ENCODE measurements around the gene C1orf141. TPM values are rescaled to one million over a fixed set of nuclear protein-coding genes. Genes with fewer than 3 reads are reported as not detected.
A peak's percentile ranks its signal among the peaks of the same experiment; 100 is the strongest.
"Not testable (repeated sequence)": the region's sequence is repeated elsewhere in the genome, so short reads cannot be mapped to it uniquely, and the experiment has no call there.

C1orf141 gene
- total and polyA plus RNA-seq, 4 donors = 0.33 to 1.9 (median 1.2) TPM

- Histone ChIP-seq H3K4me3 (ENCODE audit: low read depth, low read length) (no peak overlapping the region), H3K27ac (ENCODE audit: low read depth, low read length) (no peak overlapping the region), H3K9me3 (ENCODE audit: control insufficient read depth, insufficient read depth, low read length) (no peaks in the 10 kb centered on the region), H3K4me1 (ENCODE audit: control insufficient read depth, insufficient read depth, low read length) (no peaks in the 10 kb centered on the region), H3K27me3 (ENCODE audit: control insufficient read depth, insufficient read depth, low read length) (no peaks in the 10 kb centered on the region), H3K36me3 (ENCODE audit: control insufficient read depth, insufficient read depth, low read length) (no peaks in the 10 kb centered on the region)
- WGBS (ENCODE audit: insufficient coverage) = 94% methylated on average over 3 of the region's 3 CpGs
- DNase-seq (ENCODE audit: low read depth in 4 of 6, low spot score in 6 of 6) = no peak
Measured at GRCh38 chr1:67146101-67146500, 11.3 kb upstream of the C1orf141 start.

GRCh38 chr1:67144696-67145095 lies 9.9 kb upstream of the C1orf141 start:
- Histone ChIP-seq H3K36me3 (ENCODE audit: control insufficient read depth, insufficient read depth, low read length) (no peaks in the 10 kb centered on the region), H3K4me1 (ENCODE audit: control insufficient read depth, insufficient read depth, low read length) (no peaks in the 10 kb centered on the region), H3K27ac (ENCODE audit: low read depth, low read length) (no peak overlapping the region), H3K9me3 (ENCODE audit: control insufficient read depth, insufficient read depth, low read length) (no peaks in the 10 kb centered on the region), H3K27me3 (ENCODE audit: control insufficient read depth, insufficient read depth, low read length) (no peaks in the 10 kb centered on the region), H3K4me3 (ENCODE audit: low read depth, low read length) (no peak overlapping the region)
- no CpG with 5 or more reads among the region's 2 CpGs for WGBS (ENCODE audit: insufficient coverage)
- no peak for DNase-seq (ENCODE audit: low read depth in 4 of 6, low spot score in 6 of 6)

- H3K4me1 ChIP-seq (ENCODE audit: control insufficient read depth, insufficient read depth, low read length) = no peaks in the 10 kb centered on the region
- H3K9me3 ChIP-seq (ENCODE audit: control insufficient read depth, insufficient read depth, low read length) = no peaks in the 10 kb centered on the region
- H3K27me3 ChIP-seq (ENCODE audit: control insufficient read depth, insufficient read depth, low read length) = no peaks in the 10 kb centered on the region
- H3K4me3 ChIP-seq (ENCODE audit: low read depth, low read length) = no peak overlapping the region
- no peaks in the 10 kb centered on the region for H3K36me3 ChIP-seq (ENCODE audit: control insufficient read depth, insufficient read depth, low read length)
- no CpG with 5 or more reads among the region's 3 CpGs for WGBS (ENCODE audit: insufficient coverage)
- no peak overlapping the region for H3K27ac ChIP-seq (ENCODE audit: low read depth, low read length)
- no peak for DNase-seq (ENCODE audit: low read depth in 4 of 6, low spot score in 6 of 6)
Measured at GRCh38 chr1:67143966-67144365, 9.2 kb upstream of the C1orf141 start.

GRCh38 chr1:67142931-67143330 lies 8.2 kb upstream of the C1orf141 start:
- no peaks in the 10 kb centered on the region for H3K9me3 ChIP-seq (ENCODE audit: control insufficient read depth, insufficient read depth, low read length)
- WGBS (ENCODE audit: insufficient coverage) = no CpG with 5 or more reads among the region's 3 CpGs
- H3K4me3 ChIP-seq (ENCODE audit: low read depth, low read length) = no peak overlapping the region
- no peak overlapping the region for H3K27ac ChIP-seq (ENCODE audit: low read depth, low read length)
- no peaks in the 10 kb centered on the region for H3K27me3 ChIP-seq (ENCODE audit: control insufficient read depth, insufficient read depth, low read length)
- no peaks in the 10 kb centered on the region for H3K36me3 ChIP-seq (ENCODE audit: control insufficient read depth, insufficient read depth, low read length)
- no peak for DNase-seq (ENCODE audit: low read depth in 4 of 6, low spot score in 6 of 6)
- H3K4me1 ChIP-seq (ENCODE audit: control insufficient read depth, insufficient read depth, low read length) = no peaks in the 10 kb centered on the region

- no CpG with 5 or more reads among the region's 3 CpGs for WGBS (ENCODE audit: insufficient coverage)
- H3K4me1 ChIP-seq (ENCODE audit: control insufficient read depth, insufficient read depth, low read length); H3K9me3 ChIP-seq (ENCODE audit: control insufficient read depth, insufficient read depth, low read length); H3K27ac ChIP-seq (ENCODE audit: low read depth, low read length); DNase-seq (ENCODE audit: low read depth in 4 of 6, low spot score in 6 of 6); H3K4me3 ChIP-seq (ENCODE audit: low read depth, low read length); H3K36me3 ChIP-seq (ENCODE audit: control insufficient read depth, insufficient read depth, low read length); H3K27me3 ChIP-seq (ENCODE audit: control insufficient read depth, insufficient read depth, low read length): not testable (repeated sequence)
Measured at GRCh38 chr1:67141832-67142231, 7.1 kb upstream of the C1orf141 start.

GRCh38 chr1:67140460-67140859 lies 5.7 kb upstream of the C1orf141 start:
- Histone ChIP-seq H3K36me3 (ENCODE audit: control insufficient read depth, insufficient read depth, low read length) (no peaks in the 10 kb centered on the region), H3K27ac (ENCODE audit: low read depth, low read length) (no peak overlapping the region), H3K27me3 (ENCODE audit: control insufficient read depth, insufficient read depth, low read length) (no peaks in the 10 kb centered on the region), H3K9me3 (ENCODE audit: control insufficient read depth, insufficient read depth, low read length) (no peaks in the 10 kb centered on the region), H3K4me1 (ENCODE audit: control insufficient read depth, insufficient read depth, low read length) (no peaks in the 10 kb centered on the region), H3K4me3 (ENCODE audit: low read depth, low read length) (no peak overlapping the region)
- no CpG with 5 or more reads among the region's 2 CpGs for WGBS (ENCODE audit: insufficient coverage)
- no peak for DNase-seq (ENCODE audit: low read depth in 4 of 6, low spot score in 6 of 6)

GRCh38 chr1:67138813-67139499 lies 4.2 kb upstream of the C1orf141 start:
- DNase-seq (ENCODE audit: low read depth in 4 of 6, low spot score in 6 of 6) = no peak

GRCh38 chr1:67137307-67137753 lies 2.6 kb upstream of the C1orf141 start:
- H3K9me3 ChIP-seq (ENCODE audit: control insufficient read depth, insufficient read depth, low read length) = no peaks in the 10 kb centered on the region
- 33% methylated on average over 4 of the region's 4 CpGs for WGBS (ENCODE audit: insufficient coverage)
- H3K36me3 ChIP-seq (ENCODE audit: control insufficient read depth, insufficient read depth, low read length) = no peaks in the 10 kb centered on the region
- peaks cover 10% of the 10 kb centered on the region for H3K4me1 ChIP-seq (ENCODE audit: control insufficient read depth, insufficient read depth, low read length)
- no peak for DNase-seq (ENCODE audit: low read depth in 4 of 6, low spot score in 6 of 6)
- no peak overlapping the region for H3K27ac ChIP-seq (ENCODE audit: low read depth, low read length)
- H3K27me3 ChIP-seq (ENCODE audit: control insufficient read depth, insufficient read depth, low read length) = no peaks in the 10 kb centered on the region
- no peak overlapping the region for H3K4me3 ChIP-seq (ENCODE audit: low read depth, low read length)

More at GRCh38 chr1:67138813-67139499, 4.2 kb upstream of the C1orf141 start:
- WGBS (ENCODE audit: insufficient coverage) = 83% methylated on average over 2 of the region's 3 CpGs
- no peak overlapping the region for H3K27ac ChIP-seq (ENCODE audit: low read depth, low read length)
- peaks cover 10% of the 10 kb centered on the region for H3K4me1 ChIP-seq (ENCODE audit: control insufficient read depth, insufficient read depth, low read length)
- no peaks in the 10 kb centered on the region for H3K36me3 ChIP-seq (ENCODE audit: control insufficient read depth, insufficient read depth, low read length)
- H3K4me3 ChIP-seq (ENCODE audit: low read depth, low read length) = no peak overlapping the region
- H3K9me3 ChIP-seq (ENCODE audit: control insufficient read depth, insufficient read depth, low read length) = no peaks in the 10 kb centered on the region
- H3K27me3 ChIP-seq (ENCODE audit: control insufficient read depth, insufficient read depth, low read length) = no peaks in the 10 kb centered on the region

- Histone ChIP-seq H3K4me1 (ENCODE audit: control insufficient read depth, insufficient read depth, low read length) (peaks cover 10% of the 10 kb centered on the region), H3K36me3 (ENCODE audit: control insufficient read depth, insufficient read depth, low read length) (no peaks in the 10 kb centered on the region), H3K9me3 (ENCODE audit: control insufficient read depth, insufficient read depth, low read length) (no peaks in the 10 kb centered on the region), H3K4me3 (ENCODE audit: low read depth, low read length) (no peak overlapping the region), H3K27me3 (ENCODE audit: control insufficient read depth, insufficient read depth, low read length) (no peaks in the 10 kb centered on the region), H3K27ac (ENCODE audit: low read depth, low read length) (no peak overlapping the region)
- WGBS (ENCODE audit: insufficient coverage) = no CpG with 5 or more reads among the region's 2 CpGs
- DNase-seq (ENCODE audit: low read depth in 4 of 6, low spot score in 6 of 6) = peak in 2 of 6 donors; percentile 17 to 85
Measured at GRCh38 chr1:67135354-67135753, 584 bp upstream of the C1orf141 start.

- peaks cover 10% of the 10 kb centered on the region for H3K4me1 ChIP-seq (ENCODE audit: control insufficient read depth, insufficient read depth, low read length)
- H3K36me3 ChIP-seq (ENCODE audit: control insufficient read depth, insufficient read depth, low read length) = no peaks in the 10 kb centered on the region
- DNase-seq (ENCODE audit: low read depth in 4 of 6, low spot score in 6 of 6) = no peak
- H3K27ac ChIP-seq (ENCODE audit: low read depth, low read length) = no peak overlapping the region
- no peaks in the 10 kb centered on the region for H3K27me3 ChIP-seq (ENCODE audit: control insufficient read depth, insufficient read depth, low read length)
- no peaks in the 10 kb centered on the region for H3K9me3 ChIP-seq (ENCODE audit: control insufficient read depth, insufficient read depth, low read length)
- no peak overlapping the region for H3K4me3 ChIP-seq (ENCODE audit: low read depth, low read length)
- no CpG with 5 or more reads among the region's 2 CpGs for WGBS (ENCODE audit: insufficient coverage)
Measured at GRCh38 chr1:67133177-67133576, 1.6 kb downstream of the C1orf141 start.
